Stimulated activated CD4-positive, alpha-beta T cell treated with anti-CD3 and anti-CD28 coated beads, Interleukin-12 subunit alpha, Interleukin-12 subunit beta, amount 100 ng/mL, for 24 hours (primary cell): Measurements from ENCODE around the gene GSN.
A peak's percentile ranks its signal among the peaks of the same experiment; 100 is the strongest.

Experiments used
- DNase-seq, 2 experiments: peaks; one replicate each; pipeline ENCODE4 v3.0.0-alpha.2; 2020; ENCODE audit warnings: low read depth in 2 of 2

GSN gene

GRCh38 chr9:121353241-121354061 lies 85.5 kb downstream of the GSN start:
- DNase-seq: no peak

GRCh38 chr9:121354141-121354540 lies 86.2 kb downstream of the GSN start:
- DNase-seq: no peak

- DNase-seq: no peak
These were observed 86.8 kb downstream of the GSN start for GRCh38 chr9:121354762-121355161.

- DNase-seq: no peak
These were observed 89.0 kb downstream of the GSN start for GRCh38 chr9:121357011-121357410.

GRCh38 chr9:121358751-121359150 lies 90.8 kb downstream of the GSN start:
- no peak for DNase-seq

- no peak for DNase-seq
These were observed 91.7 kb downstream of the GSN start for GRCh38 chr9:121359351-121360294.

- DNase-seq: no peak
These were observed 92.8 kb downstream of the GSN start for GRCh38 chr9:121360601-121361374.

- DNase-seq: no peak
These were observed 95.1 kb downstream of the GSN start for GRCh38 chr9:121362813-121363621.

GRCh38 chr9:121363622-121363961 lies 95.6 kb downstream of the GSN start:
- no peak for DNase-seq

GRCh38 chr9:121364077-121364476 lies 96.1 kb downstream of the GSN start:
- DNase-seq: no peak

GRCh38 chr9:121364886-121365285 lies 96.9 kb downstream of the GSN start:
- no peak for DNase-seq

GRCh38 chr9:121365564-121365963 lies 97.6 kb downstream of the GSN start:
- DNase-seq: no peak

- no peak for DNase-seq
These were observed 98.7 kb downstream of the GSN start for GRCh38 chr9:121366611-121367192.

- no peak for DNase-seq
These were observed 99.6 kb downstream of the GSN start for GRCh38 chr9:121367306-121368137.

- no peak for DNase-seq
These were observed 100.2 kb downstream of the GSN start for GRCh38 chr9:121368138-121368522.

GRCh38 chr9:121368745-121369144 lies 100.8 kb downstream of the GSN start:
- DNase-seq: no peak

GRCh38 chr9:121369595-121370265 lies 101.8 kb downstream of the GSN start, which contains the start of gene STOM:
Gene STOM, minus strand, starts transcription at chr9:121370250. Its CDS starts 63 bp downstream, at chr9:121370187.
- DNase-seq: peak; percentile 14 to 46

GRCh38 chr9:121371495-121372061 lies 103.6 kb downstream of the GSN start:
- no peak for DNase-seq
